Gastroesophageal sphincter (tissue), 3 donors: ENCODE results near the gene SCAPER.
A peak's percentile ranks its signal among the peaks of the same experiment; 100 is the strongest.

Experiments
- EP300 ChIP-seq: sonication (generic); formaldehyde crosslinking; IDR thresholded peaks from one replicate; pipeline ENCODE4 v1.6.1; 2017; ENCODE audit warnings: antibody characterized with exemption, mild to moderate bottlenecking
- POLR2A ChIP-seq, 2 donors: fragments of 450-650 bp; IDR thresholded peaks; one replicate each; pipeline ENCODE4 v1.6.1; 2017; ENCODE audit warnings: antibody characterized with exemption in 2 of 2, mild to moderate bottlenecking in 2 of 2, moderate library complexity in 1 of 2
- TF ChIP-seq, protein P1 (sequence below), 4 experiments: fragments of 200-600 bp in 2 of 4; fragments of 450-650 bp in 2 of 4; sonication (generic) in 1 of 4; IDR thresholded peaks; one replicate each; pipeline ENCODE4 v1.5.1; 2017 to 2019; ENCODE audit warnings: antibody characterized with exemption in 4 of 4, mild to moderate bottlenecking in 2 of 4, moderate library complexity in 2 of 4

DNA sequence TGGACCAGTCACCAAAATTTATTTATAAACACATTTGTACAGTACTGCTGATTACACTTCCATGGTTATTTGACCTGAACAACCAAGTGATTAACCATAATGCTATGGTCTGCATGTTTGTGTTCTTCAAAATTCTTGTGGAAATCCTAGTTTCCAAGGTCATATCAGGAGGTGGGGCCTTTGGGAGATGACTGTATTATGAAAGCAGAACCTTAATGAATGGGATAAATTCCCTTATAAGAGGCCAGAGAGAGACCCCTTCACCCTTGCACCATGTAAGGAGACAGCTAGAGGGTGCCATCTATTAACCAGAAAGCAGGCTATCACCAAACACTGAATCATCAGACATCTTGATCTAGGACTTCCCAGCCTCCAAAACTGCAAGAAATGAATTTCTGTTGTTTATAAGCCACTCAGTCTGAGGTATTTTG lies 1.9 kb downstream of the SCAPER start:
- TF ChIP-seq EP300 = no peak
- TF ChIP-seq, protein P1, sequence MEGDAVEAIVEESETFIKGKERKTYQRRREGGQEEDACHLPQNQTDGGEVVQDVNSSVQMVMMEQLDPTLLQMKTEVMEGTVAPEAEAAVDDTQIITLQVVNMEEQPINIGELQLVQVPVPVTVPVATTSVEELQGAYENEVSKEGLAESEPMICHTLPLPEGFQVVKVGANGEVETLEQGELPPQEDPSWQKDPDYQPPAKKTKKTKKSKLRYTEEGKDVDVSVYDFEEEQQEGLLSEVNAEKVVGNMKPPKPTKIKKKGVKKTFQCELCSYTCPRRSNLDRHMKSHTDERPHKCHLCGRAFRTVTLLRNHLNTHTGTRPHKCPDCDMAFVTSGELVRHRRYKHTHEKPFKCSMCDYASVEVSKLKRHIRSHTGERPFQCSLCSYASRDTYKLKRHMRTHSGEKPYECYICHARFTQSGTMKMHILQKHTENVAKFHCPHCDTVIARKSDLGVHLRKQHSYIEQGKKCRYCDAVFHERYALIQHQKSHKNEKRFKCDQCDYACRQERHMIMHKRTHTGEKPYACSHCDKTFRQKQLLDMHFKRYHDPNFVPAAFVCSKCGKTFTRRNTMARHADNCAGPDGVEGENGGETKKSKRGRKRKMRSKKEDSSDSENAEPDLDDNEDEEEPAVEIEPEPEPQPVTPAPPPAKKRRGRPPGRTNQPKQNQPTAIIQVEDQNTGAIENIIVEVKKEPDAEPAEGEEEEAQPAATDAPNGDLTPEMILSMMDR (IDR thresholded peaks at IDR 0.05) = peak in 1 of 4 experiments; percentile 25
- TF ChIP-seq POLR2A (IDR thresholded peaks at IDR 0.05) = no peak
